GM19099 (cell line): ENCODE results near the gene SCAMP3.

Source experiments
- POLR2A ChIP-seq: IDR thresholded peaks from 3 replicates; pipeline ENCODE4 v1.6.1; 2011; ENCODE audit warnings: low read depth; ENCODE audit not compliant: insufficient read length; ENCODE audit errors: extremely low read depth

SCAMP3 gene

GRCh38 chr1:155272466-155273342, 10.5 kb upstream of the SCAMP3 start:
- no peak for TF ChIP-seq POLR2A

- no peak for TF ChIP-seq POLR2A
These were observed 7.2 kb upstream of the SCAMP3 start for GRCh38 chr1:155269381-155269780.

- TF ChIP-seq POLR2A: no peak
These were observed 6.5 kb upstream of the SCAMP3 start for GRCh38 chr1:155268630-155269029.

GRCh38 chr1:155267373-155267772, 5.2 kb upstream of the SCAMP3 start:
- TF ChIP-seq POLR2A: no peak

GRCh38 chr1:155266553-155266952, 4.4 kb upstream of the SCAMP3 start:
- TF ChIP-seq POLR2A: no peak

GRCh38 chr1:155263067-155263466, 907 bp upstream of the SCAMP3 start:
- TF ChIP-seq POLR2A: no peak

GRCh38 chr1:155261493-155261851, 688 bp downstream of the SCAMP3 start:
- TF ChIP-seq POLR2A: no peak

- no peak for TF ChIP-seq POLR2A
These were observed 1.9 kb downstream of the SCAMP3 start for GRCh38 chr1:155260276-155260675.

- TF ChIP-seq POLR2A: no peak
These were observed 5.9 kb downstream of the SCAMP3 start for GRCh38 chr1:155256058-155256852.

GRCh38 chr1:155255243-155256007, 6.7 kb downstream of the SCAMP3 start, which contains the start of gene ENTREP3:
Gene ENTREP3 (minus strand): TSS chr1:155255483. CDS start chr1:155254877, 606 bp downstream.
- TF ChIP-seq POLR2A: peak; percentile 63

GRCh38 chr1:155254714-155255242, 7.4 kb downstream of the SCAMP3 start:
- TF ChIP-seq POLR2A: no peak

- TF ChIP-seq POLR2A: no peak
These were observed 7.9 kb downstream of the SCAMP3 start for GRCh38 chr1:155254228-155254713.

- no peak for TF ChIP-seq POLR2A
These were observed 8.4 kb downstream of the SCAMP3 start for GRCh38 chr1:155253797-155254196.

GRCh38 chr1:155253208-155253607, 9.0 kb downstream of the SCAMP3 start:
- TF ChIP-seq POLR2A: no peak

GRCh38 chr1:155251566-155251965, 10.6 kb downstream of the SCAMP3 start:
- TF ChIP-seq POLR2A: no peak
